ENCODE results near the gene NOBOX.
"Not testable (repeated sequence)": the region's sequence is repeated elsewhere in the genome, so short reads cannot be mapped to it uniquely, and the experiment has no call there.

The NOBOX gene

DNA sequence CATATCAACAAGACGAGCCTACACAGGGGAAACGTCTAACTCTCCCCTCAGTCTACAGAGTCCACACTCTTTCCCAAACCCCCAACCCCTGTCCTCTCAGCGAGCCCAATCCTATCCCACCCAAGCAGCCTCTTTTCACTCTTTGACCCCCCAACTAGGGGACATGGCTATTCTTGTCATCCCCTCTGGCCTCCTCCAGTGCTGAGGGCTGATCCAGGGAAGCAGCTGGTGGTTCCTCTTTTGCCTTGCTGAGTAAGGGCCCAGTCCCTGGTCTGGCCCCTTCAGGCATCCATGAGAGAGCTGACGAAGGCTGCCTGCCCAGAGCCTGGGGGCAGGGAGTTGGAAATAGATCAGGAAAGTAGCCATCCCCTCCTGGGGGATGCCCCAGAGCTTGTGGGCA, 6.4 kb downstream of the NOBOX start:
- no peak for DNase-seq (ENCODE audit: extremely low read depth in 1 of 2, low read depth in 1 of 2)

DNA sequence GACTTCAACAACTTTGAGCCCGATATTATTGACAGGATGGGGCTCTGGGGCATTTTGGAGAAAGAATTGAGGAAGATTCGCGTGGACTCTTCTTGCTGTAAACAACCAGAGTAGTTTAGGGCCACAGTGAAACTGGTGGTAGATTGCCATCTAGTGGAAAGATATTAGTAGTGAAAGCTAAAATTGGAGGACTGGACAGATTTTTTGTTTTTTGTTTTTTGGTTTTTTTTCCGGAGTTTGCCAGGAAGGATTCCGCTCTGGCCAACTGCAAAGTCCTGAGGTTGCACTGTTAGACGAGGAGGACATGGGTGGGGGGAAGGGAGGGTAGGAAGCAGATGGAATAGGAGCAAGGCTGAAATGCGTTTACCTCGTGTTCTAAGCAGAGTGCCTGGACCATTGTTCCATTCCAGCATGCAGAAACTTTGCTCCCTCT, 11.7 kb downstream of the NOBOX start:
- DNase-seq (ENCODE audit: extremely low read depth in 1 of 2, low read depth in 1 of 2): no peak

DNA sequence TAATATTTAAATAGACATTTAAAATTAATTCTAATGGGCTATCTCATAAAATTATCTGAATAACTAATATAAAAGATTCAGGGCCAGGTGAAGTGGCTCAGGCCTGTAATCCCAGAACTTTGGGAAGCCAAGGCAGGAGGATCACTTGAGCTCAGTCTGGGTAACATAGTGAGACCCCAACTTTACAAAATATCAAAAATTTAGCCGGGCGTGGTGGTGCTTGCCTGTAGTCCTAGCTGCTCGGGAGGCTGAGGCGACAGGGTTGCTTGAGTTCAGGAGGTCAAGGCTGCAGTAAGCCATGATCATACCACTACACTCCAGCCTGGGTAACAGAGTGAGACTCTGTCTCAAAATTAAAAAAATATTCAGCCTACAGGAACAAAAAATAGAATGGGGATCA, 12.5 kb downstream of the NOBOX start:
- no peak for DNase-seq (ENCODE audit: extremely low read depth in 1 of 2, low read depth in 1 of 2)

DNA sequence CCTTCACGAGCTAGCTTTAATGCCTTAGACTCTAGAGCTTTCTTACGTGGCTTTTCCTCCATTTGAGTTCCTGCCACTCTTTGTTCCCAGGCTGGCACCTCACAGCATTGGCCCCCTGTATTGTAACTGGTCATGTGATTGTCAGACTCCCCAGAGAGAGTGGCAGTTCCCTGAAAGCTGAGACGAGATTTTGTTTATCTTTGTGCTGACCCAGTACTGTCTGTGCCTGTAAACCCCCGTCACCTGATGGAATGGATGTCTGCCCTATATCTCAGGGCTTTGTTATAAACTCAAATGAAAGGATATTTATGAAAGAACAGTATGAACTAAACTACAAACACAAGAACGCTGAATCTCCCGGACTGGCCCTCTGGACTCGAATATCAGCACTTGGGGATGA, 13.0 kb downstream of the NOBOX start:
- DNase-seq (ENCODE audit: extremely low read depth in 1 of 2, low read depth in 1 of 2): no peak

DNA sequence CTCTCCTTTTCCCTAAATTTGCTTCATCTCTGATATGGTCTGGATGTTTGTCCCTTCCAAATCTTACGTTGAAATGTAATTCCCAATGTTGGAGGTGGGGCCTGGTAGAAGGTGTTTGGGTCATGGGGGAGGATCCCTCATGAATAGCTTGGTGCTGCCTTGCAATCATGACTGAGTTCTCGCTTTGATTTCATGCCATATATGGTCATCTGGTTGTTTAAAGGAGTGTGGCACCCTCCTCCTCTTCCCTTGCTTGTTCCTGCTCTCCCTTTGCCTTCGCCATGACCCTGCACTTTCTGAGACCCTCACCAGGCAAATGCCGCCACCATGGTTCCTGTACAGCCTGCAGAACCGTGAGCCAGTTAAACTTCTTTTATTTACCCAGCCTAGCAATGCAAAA, 14.5 kb downstream of the NOBOX start:
- DNase-seq (ENCODE audit: extremely low read depth in 1 of 2, low read depth in 1 of 2): no peak

DNA sequence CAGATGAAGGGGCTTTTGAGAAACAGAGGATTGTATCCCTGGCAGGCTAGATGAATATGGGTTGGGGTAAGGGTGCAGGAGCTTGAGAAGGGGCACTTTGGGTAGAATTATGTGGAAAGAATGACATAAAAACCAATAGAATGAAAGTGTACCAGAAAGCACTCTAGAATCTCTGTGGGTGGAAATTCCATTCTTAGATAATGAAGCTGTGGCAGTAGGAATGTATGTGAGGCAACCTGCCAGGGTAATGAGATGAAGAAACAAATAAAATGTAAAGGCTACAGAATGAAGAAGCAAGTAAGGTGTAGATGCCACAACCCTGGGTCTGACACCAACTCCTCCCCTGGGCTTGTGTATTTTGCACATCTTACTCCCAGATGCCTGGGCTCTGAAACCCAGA, 16.8 kb downstream of the NOBOX start:
- DNase-seq (ENCODE audit: extremely low read depth in 1 of 2, low read depth in 1 of 2): no peak

DNA sequence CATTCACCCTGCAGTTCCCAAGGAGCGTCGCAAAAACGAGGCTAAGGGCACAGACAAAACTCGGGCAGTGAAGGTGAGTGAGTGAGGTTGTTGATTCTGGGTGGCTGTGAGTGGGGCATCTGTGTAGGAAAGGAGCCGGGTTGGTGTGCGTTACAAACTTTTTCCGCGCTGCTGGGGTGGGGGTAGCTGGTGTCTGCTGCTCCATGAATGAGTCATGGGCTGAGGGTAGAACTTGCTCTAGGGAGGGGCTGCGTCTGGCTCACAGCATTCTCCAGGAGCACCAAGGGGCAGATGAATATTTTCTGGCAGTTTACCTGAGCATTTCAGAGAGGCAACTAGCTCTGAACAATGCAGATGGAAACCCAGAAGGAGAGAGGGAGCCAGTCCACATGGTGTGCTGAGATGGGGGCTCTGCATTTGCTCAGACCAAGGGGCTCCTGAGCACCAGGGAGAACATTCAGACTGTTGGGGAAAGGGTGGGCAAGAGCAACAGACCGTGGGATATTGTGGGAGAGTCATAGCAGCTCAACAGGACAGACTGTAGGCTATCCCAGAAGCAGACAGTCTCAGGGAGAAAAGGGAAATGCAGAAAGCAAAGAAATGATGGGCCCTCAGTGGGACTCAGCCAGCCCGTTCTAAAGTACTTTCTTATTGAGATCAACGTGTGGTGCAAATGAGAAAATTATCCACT, 18.8 kb downstream of the NOBOX start:
- no peak for DNase-seq (ENCODE audit: extremely low read depth in 1 of 2, low read depth in 1 of 2)

DNA sequence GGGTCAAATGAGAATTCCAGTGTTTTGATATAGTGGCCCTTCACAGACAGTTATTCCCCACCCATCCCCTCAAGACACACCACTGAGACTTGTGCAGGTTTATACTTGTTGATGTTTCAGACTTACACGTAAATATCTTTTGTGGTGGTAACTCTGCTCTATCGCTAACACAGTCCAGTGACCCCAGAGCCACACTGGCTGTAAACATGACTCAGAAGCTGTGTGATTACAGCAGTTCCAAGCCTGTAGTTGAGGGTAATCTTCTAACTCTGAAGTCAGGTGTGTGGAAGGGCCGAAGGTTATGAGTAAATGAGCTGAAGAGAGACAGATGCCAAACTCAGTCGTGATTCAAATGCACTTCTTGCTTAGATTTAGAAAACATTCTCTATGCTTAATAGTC, 19.4 kb downstream of the NOBOX start:
- DNase-seq (ENCODE audit: extremely low read depth in 1 of 2, low read depth in 1 of 2): no peak

DNA sequence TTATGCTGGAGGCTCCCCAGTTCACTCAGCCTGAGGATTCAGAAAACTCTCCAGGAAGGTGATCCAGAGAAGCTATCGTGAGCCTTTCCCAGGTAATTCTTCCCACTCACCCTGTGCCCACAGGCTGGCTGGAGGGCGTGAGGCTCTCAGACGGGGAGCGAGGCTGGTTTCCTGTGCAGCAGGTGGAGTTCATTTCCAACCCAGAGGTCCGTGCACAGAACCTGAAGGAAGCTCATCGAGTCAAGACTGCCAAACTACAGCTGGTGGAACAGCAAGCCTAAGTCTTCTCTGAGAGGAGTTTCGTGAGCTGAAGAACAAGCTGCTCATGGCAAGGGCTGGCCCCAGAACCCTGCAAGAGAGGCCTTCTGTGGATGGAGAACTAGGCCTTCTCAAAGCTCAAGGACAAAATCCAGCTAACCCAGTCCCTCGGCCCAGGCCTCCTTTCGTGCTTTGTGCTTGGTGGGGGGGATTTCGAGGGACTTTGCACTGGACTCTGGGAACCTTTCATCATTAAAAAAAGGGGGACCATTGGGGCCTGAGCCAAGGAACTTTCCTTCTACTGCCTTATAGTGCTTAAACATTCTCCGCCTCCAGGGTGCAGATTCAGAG, 23.6 kb downstream of the NOBOX start:
- no peak for DNase-seq (ENCODE audit: extremely low read depth in 1 of 2, low read depth in 1 of 2)

DNA sequence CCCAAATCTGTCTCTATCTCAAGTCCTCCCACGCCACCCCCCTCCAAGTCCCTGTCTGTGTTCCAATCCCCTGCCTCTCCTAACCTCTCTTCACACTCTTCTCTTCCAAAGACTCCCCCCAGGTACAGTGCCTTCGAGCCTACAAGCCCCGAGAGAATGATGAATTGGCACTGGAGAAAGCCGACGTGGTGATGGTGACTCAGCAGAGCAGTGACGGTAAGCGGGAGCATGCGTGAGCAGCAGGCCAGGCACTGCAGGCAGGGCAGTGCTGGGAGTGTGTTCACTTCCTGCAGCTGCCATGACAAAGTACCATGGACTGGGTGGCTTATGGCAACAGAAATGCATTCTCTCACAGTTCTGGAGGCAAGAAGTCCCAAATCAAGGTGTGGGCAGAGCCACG, 24.8 kb downstream of the NOBOX start:
- no peak for DNase-seq (ENCODE audit: extremely low read depth in 1 of 2, low read depth in 1 of 2)

DNA sequence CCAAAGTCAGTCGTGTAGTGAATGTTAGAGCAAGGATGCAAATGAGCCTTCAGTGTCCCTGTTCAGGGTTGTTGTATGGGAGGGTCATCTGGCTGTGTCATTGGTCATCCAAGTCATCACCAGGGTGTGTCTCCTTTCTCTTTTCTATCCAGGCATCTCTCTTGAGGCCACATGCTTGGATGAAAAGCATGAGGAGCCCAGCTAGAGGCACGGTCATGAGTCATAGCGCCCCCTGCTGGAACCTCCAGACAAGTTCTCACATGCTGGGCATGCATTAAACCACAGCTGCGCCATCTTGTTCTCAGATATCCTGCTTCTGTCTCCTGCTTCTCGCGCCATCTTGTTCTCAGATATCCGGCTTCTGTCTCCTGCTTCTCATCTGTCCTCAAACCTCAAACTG, 34.3 kb downstream of the NOBOX start:
- DNase-seq (ENCODE audit: extremely low read depth in 1 of 2, low read depth in 1 of 2): not testable (repeated sequence)

DNA sequence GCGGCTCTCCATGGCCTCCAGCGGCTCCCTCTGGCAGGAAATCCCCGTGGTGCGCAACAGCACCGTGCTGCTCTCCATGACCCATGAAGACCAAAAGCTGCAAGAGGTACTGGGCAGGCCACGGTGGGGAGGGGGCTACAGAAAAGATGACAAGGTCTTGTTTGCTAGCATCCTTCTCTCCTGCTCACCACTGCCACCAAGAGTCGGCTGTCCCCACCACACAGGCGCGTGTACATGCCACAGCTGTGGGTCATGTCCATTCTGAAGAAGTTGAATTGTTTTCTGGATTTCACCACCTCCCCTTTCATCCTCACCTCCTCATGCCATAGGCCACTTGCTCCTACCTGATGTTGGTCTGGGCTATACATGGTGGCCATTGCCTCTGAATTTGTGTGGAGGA, 36.2 kb downstream of the NOBOX start:
- not testable (repeated sequence) for DNase-seq (ENCODE audit: extremely low read depth in 1 of 2, low read depth in 1 of 2)

DNA sequence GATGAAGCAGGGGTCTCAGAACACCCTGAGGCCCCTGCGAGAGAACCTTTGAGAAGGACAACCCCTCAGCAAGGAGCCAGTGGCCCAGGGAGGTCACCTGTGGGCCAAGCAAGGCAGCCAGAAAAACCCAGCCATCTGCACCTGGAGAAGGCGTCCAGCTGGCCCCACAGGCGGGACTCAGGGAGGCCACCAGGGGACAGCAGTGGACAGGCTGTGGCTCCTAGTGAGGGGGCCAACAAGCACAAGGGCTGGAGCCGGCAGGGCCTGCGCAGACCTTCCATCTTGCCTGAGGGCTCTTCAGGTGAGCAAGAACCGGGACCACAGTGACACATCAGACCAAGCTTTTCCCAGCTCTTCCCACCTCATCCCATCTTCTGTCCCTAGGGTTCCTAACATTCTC, 38.0 kb downstream of the NOBOX start:
- not testable (repeated sequence) for DNase-seq (ENCODE audit: extremely low read depth in 1 of 2, low read depth in 1 of 2)

DNA sequence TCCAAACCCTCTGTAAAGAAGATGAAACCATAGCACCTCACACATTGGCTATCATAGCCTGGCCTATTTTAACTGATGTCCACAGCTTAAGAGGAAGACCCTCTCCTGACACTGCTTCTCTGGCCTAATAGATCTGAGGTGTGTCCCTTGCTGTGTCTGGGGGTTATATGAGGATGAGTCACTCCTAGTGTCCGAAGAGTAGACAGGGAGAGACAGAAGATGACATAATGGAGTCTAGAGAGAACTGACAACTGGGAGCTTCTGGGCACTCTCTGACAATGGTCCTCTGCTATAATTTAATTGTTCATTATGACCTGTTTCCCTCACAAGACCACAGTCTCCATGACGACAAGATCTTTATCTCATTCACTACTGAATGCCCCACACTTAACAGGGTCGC, 41.4 kb downstream of the NOBOX start:
- DNase-seq (ENCODE audit: extremely low read depth in 1 of 2, low read depth in 1 of 2): not testable (repeated sequence)

DNA sequence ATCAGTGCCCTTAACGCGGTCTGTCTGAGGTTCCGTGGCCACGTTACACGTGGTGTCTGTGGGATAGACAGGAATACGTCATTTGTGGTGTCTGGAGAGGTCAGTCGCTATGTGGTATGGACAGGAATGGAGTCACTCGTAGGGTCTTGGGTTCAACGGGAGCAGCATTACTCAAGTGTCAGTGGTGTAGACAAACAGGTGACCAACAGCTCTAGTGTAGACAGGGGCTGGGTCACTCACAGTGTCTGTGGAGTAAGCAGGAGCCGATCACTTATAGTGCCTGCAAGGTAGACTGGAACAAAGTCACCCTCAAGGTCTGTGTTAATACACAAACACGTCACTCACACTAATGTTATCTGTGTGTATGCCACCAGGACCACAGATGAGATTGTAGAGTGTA, 46.6 kb downstream of the NOBOX start:
- not testable (repeated sequence) for DNase-seq (ENCODE audit: extremely low read depth in 1 of 2, low read depth in 1 of 2)

DNA sequence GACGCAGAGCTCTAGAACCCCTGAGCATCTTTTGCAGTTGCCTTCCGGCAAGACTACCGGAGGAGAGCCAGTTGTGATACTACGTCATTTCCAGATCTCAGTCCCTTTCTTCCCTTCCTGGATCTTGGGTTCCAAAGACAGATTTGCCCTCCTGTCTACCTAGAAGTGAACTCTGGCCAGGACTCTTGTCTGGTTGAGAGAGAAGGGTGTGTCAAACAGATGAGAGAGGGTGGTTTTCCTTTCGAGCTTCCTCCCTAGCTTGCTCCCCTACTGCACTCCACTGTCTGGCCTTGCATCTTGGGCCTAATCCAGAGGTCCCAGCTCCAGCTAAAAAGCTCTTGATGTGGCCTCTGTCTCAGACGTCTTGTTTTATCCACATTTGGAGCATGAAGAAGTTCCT, 47.3 kb downstream of the NOBOX start:
- DNase-seq (ENCODE audit: extremely low read depth in 1 of 2, low read depth in 1 of 2): not testable (repeated sequence)

DNA sequence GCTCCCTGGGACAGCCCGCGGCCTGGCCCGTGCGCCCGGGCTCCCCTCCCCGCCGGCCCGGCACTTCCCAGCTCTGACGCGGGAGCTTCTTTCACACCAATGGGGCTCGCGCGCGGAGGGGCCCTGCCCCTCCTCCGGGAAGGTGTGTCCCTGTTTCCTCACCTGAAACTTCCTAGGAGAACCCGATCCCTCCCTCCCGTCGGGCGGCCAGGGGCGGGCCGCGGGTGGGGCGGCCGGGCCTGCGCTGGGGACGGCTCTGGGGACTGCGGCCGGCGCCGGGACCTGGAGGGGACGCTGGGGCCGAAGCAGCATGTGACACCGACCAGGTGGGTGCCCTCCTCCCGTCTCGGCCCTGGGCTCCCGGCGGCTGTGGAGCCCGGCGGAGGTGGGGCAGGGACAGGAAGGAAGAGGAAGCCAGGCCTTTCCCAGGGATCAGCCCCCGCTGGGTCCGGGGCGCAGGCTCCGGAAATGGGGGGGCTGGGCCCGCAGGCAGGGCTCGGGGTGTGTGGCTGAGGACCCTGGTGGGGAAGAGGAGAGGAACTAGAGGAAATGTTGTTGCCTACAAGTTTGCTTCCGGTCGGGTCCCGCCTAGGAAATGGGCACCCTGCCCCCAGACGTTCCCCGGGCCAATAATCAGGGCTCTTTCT, 48.2 kb downstream of the NOBOX start, which contains the start of gene ARHGEF5:
TSS of gene ARHGEF5 (plus strand) at position 227 of the 647 bp plus-strand sequence. CDS start 7,268 bp downstream, outside the sequence.
- DNase-seq (ENCODE audit: extremely low read depth in 1 of 2, low read depth in 1 of 2): not testable (repeated sequence)

DNA sequence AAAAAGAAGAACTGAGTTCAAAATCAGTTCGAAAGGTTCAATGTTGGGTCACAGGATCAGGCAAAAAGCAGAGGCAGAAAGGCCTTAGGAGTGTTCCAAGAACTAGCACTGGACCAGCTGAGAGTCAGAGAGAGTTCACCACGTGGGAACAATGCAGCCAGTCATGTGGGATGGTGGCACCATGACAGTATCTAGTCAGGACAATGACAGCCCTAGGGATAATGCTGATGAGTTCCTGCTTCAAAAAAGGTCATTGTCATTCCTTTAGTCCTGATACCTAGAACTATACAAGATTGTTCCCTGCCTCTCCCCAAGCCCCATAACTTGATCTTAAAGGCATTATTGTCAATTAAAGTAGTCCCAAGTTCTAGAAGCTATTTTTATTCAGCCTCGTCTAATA, 51.8 kb downstream of the NOBOX start:
- not testable (repeated sequence) for DNase-seq (ENCODE audit: extremely low read depth in 1 of 2, low read depth in 1 of 2)

DNA sequence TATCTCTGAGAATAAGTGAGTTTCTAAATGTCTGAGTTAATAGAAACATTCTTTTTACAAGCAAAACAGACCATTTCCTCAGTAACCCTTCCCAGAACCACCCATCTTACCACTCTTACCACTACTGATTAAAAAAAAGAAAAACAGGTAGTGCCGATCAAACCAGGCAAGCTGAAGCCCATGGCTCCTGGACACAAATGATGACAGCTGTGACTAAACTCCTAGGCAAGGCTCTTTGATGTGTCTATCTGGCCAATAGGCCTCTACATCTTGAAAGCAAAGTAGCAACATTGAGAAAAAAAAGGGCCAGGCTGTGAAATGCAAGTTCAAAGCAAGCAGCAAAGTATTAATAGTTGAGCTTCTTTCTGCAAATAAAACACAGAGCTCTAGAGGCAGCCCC, 54.9 kb downstream of the NOBOX start:
- not testable (repeated sequence) for DNase-seq (ENCODE audit: extremely low read depth in 1 of 2, low read depth in 1 of 2)
